Neural progenitor cell (in vitro differentiated cells): ENCODE measurements around the gene CIB1.

Source experiments
- EZH2 ChIP-seq: fragments of 200-600 bp; sonication (generic); IDR thresholded peaks from 2 replicates; pipeline ENCODE4 v1.6.1; 2017; ENCODE audit warnings: antibody characterized with exemption, mild to moderate bottlenecking, moderate library complexity
- EZH2phosphoT487 ChIP-seq: fragments of 200-600 bp; sonication (generic); IDR thresholded peaks from 2 replicates; pipeline ENCODE4 v1.6.1; 2017; ENCODE audit warnings: antibody characterized with exemption
- TF ChIP-seq, protein P1 (sequence below): fragments of 200-600 bp; sonication (generic); IDR thresholded peaks from 2 replicates; pipeline ENCODE4 v1.5.1; 2017; ENCODE audit warnings: antibody characterized with exemption, mild to moderate bottlenecking

DNA sequence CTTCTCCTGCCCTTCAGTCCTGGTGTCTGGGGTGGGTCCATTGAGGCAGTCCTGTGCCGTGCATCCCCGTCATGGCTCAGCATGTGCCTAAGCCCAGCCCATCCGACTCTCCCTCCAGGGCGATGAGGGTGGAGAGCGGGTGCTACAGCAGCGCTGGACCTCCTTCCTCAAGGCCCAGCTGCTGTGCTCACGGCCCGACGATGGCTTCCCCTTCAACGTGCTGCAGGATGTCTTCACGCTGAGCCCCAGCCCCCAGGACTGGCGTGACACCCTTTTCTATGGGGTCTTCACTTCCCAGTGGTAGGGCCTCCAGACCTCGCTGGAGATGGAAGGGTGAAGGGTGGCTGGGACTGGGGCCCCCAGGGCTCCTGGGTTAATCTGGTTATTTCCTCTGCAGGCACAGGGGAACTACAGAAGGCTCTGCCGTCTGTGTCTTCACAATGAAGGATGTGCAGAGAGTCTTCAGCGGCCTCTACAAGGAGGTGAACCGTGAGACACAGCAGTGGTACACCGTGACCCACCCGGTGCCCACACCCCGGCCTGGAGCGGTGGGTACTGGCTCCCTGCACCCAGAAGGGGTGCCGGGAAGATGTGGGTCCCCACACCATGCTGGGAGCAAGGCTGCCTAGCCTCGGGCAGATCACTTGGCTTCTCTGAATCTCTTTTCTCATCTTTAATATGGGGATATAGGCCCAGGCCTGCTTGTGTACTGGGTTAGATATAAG lies 10.1 kb downstream of the CIB1 start:
- TF ChIP-seq, protein P1, sequence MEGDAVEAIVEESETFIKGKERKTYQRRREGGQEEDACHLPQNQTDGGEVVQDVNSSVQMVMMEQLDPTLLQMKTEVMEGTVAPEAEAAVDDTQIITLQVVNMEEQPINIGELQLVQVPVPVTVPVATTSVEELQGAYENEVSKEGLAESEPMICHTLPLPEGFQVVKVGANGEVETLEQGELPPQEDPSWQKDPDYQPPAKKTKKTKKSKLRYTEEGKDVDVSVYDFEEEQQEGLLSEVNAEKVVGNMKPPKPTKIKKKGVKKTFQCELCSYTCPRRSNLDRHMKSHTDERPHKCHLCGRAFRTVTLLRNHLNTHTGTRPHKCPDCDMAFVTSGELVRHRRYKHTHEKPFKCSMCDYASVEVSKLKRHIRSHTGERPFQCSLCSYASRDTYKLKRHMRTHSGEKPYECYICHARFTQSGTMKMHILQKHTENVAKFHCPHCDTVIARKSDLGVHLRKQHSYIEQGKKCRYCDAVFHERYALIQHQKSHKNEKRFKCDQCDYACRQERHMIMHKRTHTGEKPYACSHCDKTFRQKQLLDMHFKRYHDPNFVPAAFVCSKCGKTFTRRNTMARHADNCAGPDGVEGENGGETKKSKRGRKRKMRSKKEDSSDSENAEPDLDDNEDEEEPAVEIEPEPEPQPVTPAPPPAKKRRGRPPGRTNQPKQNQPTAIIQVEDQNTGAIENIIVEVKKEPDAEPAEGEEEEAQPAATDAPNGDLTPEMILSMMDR = no peak
- TF ChIP-seq EZH2phosphoT487 (no peak), EZH2 (no peak)
